ENCODE data around the gene ATG16L2.

DNA sequence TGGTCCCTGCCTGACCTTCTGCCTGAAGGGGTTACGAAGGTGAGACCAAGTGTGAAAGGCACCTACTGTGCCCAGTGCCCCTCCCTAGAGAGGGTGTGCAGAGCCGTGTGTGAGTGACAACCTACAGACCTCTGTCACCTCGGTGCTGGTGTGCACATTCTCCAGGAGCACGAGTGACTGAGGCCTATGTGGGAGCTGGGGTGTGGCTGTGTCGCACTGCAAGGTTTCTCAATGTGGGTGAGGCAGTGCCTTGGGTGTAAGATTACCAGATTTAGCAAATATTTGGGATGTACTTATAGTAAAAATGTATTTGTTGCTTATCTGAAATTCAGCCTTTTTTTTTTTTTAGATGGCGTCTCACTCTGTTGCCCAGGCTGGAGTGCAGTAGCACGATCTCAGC lies 26.0 kb upstream of the ATG16L2 start:
- TF ChIP-seq, protein P1, sequence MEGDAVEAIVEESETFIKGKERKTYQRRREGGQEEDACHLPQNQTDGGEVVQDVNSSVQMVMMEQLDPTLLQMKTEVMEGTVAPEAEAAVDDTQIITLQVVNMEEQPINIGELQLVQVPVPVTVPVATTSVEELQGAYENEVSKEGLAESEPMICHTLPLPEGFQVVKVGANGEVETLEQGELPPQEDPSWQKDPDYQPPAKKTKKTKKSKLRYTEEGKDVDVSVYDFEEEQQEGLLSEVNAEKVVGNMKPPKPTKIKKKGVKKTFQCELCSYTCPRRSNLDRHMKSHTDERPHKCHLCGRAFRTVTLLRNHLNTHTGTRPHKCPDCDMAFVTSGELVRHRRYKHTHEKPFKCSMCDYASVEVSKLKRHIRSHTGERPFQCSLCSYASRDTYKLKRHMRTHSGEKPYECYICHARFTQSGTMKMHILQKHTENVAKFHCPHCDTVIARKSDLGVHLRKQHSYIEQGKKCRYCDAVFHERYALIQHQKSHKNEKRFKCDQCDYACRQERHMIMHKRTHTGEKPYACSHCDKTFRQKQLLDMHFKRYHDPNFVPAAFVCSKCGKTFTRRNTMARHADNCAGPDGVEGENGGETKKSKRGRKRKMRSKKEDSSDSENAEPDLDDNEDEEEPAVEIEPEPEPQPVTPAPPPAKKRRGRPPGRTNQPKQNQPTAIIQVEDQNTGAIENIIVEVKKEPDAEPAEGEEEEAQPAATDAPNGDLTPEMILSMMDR (conservative IDR thresholded peaks at IDR 0.05): no peak
- no peak for TF ChIP-seq ZFX (IDR thresholded peaks at IDR 0.05)
